SK-N-SH treated with all-trans-retinoic acid at 6 μM for 48 hours (cell line): ENCODE data around the gene NDUFA5.

Experiments
- ATAC-seq: fragments of 200-7000 bp; cut with Tn5 transposase; 3 replicates; pipeline ENCODE4 v1.9.1; 2020; ENCODE audit warnings: mild to moderate bottlenecking, moderate library complexity
- BACH2 ChIP-seq: fragments of 250-450 bp; sonication (Bioruptor Pico); IDR thresholded peaks from 2 replicates; pipeline ENCODE4 v1.9.0; 2021; ENCODE audit warnings: mild to moderate bottlenecking, borderline replicate concordance
- CSDC2 ChIP-seq: fragments of 250-450 bp; sonication (Bioruptor Pico); IDR thresholded peaks from 2 replicates; pipeline ENCODE4 v1.5.0; 2020; ENCODE audit warnings: mild to moderate bottlenecking, moderate library complexity
- ESRRG ChIP-seq: fragments of 250-450 bp; sonication (Bioruptor Pico); IDR thresholded peaks from 2 replicates; pipeline ENCODE4 v1.6.1; 2021; ENCODE audit warnings: mild to moderate bottlenecking
- GLIS3 ChIP-seq: fragments of 250-450 bp; sonication (Bioruptor Pico); IDR thresholded peaks from 2 replicates; pipeline ENCODE4 v1.5.0; 2020; ENCODE audit warnings: mild to moderate bottlenecking, moderate library complexity
- ISL1 ChIP-seq: fragments of 250-450 bp; sonication (Bioruptor Pico); IDR thresholded peaks from 2 replicates; pipeline ENCODE4 v2.1.2; 2022; ENCODE audit warnings: mild to moderate bottlenecking, moderate library complexity
- OSR1 ChIP-seq: fragments of 250-450 bp; sonication (Bioruptor Pico); IDR thresholded peaks from 2 replicates; pipeline ENCODE4 v1.8.0; 2022; ENCODE audit warnings: moderate library complexity, mild to moderate bottlenecking, inconsistent platforms
- PPARA ChIP-seq: fragments of 250-450 bp; sonication (Bioruptor Pico); IDR thresholded peaks from 2 replicates; pipeline ENCODE4 v1.5.0; 2020; ENCODE audit warnings: mild to moderate bottlenecking, borderline replicate concordance
- RARB ChIP-seq: fragments of 250-450 bp; sonication (Bioruptor Pico); IDR thresholded peaks from 2 replicates; pipeline ENCODE4 v1.8.0; 2021; ENCODE audit warnings: mild to moderate bottlenecking, moderate library complexity
- SNAI2 ChIP-seq: fragments of 250-450 bp; sonication (Bioruptor Pico); IDR thresholded peaks from 2 replicates; pipeline ENCODE4 v1.5.0; 2020; ENCODE audit warnings: mild to moderate bottlenecking, moderate library complexity
- TCF4 ChIP-seq: fragments of 250-450 bp; sonication (Bioruptor Pico); IDR thresholded peaks from 2 replicates; pipeline ENCODE4 v1.8.0; 2021; ENCODE audit warnings: mild to moderate bottlenecking, moderate library complexity, borderline replicate concordance
- TOX ChIP-seq: fragments of 250-450 bp; sonication (Bioruptor Pico); IDR thresholded peaks from 2 replicates; pipeline ENCODE4 v1.8.0; 2021; ENCODE audit warnings: mild to moderate bottlenecking, moderate library complexity, borderline replicate concordance
- ZC3H10 ChIP-seq: fragments of 250-450 bp; sonication (Bioruptor Pico); IDR thresholded peaks from 2 replicates; pipeline ENCODE4 v1.5.1; 2021; ENCODE audit warnings: mild to moderate bottlenecking, moderate library complexity
- ZFP30 ChIP-seq: fragments of 450-650 bp; formaldehyde crosslinking; IDR thresholded peaks from 2 replicates; pipeline ENCODE4 v1.5.0; 2022; ENCODE audit warnings: mild to moderate bottlenecking, moderate library complexity
- ZNF70 ChIP-seq: fragments of 450-650 bp; formaldehyde crosslinking; IDR thresholded peaks from 2 replicates; pipeline ENCODE4 v1.5.0; 2020; ENCODE audit warnings: mild to moderate bottlenecking, moderate library complexity
- ZNF8 ChIP-seq: fragments of 450-650 bp; formaldehyde crosslinking; IDR thresholded peaks from 2 replicates; pipeline ENCODE4 v1.5.0; 2020; ENCODE audit warnings: mild to moderate bottlenecking, moderate library complexity
- TF ChIP-seq, protein P1 (sequence below): fragments of 250-450 bp; sonication (Bioruptor Pico); IDR thresholded peaks from 2 replicates; pipeline ENCODE4 v1.8.0; 2021; ENCODE audit warnings: low read depth, mild to moderate bottlenecking, moderate library complexity, borderline replicate concordance
- TF ChIP-seq, protein P2 (sequence below): fragments of 250-450 bp; sonication (Bioruptor Pico); IDR thresholded peaks from 2 replicates; pipeline ENCODE4 v1.8.0; 2020; ENCODE audit warnings: mild to moderate bottlenecking, moderate library complexity, borderline replicate concordance
- TF ChIP-seq, protein P3 (sequence below): fragments of 250-450 bp; sonication (Bioruptor Pico); IDR thresholded peaks from 2 replicates; pipeline ENCODE4 v1.5.1; 2020; ENCODE audit warnings: low read depth, mild to moderate bottlenecking, moderate library complexity
- TF ChIP-seq, protein P4 (sequence below): fragments of 250-450 bp; sonication (Bioruptor Pico); IDR thresholded peaks from 2 replicates; pipeline ENCODE4 v1.5.1; 2021; ENCODE audit warnings: mild to moderate bottlenecking, moderate library complexity
- TF ChIP-seq, protein P5 (sequence below): fragments of 250-450 bp; sonication (Bioruptor Pico); IDR thresholded peaks from 2 replicates; pipeline ENCODE4 v1.5.0; 2020; ENCODE audit warnings: mild to moderate bottlenecking, moderate library complexity

NDUFA5 gene

GRCh38 chr7:123492485-123492884, 65.1 kb downstream of the NDUFA5 start:
- peak; percentile 65; the same call in 2 of the 3 replicates for ATAC-seq
- no peak for TF ChIP-seq ISL1
- TF ChIP-seq ZNF8 (CRISPR knock-in tag), result no peak
- TF ChIP-seq, protein P1, sequence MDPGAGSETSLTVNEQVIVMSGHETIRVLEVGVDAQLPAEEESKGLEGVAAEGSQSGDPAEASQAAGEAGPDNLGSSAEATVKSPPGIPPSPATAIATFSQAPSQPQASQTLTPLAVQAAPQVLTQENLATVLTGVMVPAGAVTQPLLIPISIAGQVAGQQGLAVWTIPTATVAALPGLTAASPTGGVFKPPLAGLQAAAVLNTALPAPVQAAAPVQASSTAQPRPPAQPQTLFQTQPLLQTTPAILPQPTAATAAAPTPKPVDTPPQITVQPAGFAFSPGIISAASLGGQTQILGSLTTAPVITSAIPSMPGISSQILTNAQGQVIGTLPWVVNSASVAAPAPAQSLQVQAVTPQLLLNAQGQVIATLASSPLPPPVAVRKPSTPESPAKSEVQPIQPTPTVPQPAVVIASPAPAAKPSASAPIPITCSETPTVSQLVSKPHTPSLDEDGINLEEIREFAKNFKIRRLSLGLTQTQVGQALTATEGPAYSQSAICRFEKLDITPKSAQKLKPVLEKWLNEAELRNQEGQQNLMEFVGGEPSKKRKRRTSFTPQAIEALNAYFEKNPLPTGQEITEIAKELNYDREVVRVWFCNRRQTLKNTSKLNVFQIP (CRISPR knock-in tag), result no peak
- TF ChIP-seq SNAI2 (CRISPR knock-in tag), result no peak
- TF ChIP-seq, protein P2, sequence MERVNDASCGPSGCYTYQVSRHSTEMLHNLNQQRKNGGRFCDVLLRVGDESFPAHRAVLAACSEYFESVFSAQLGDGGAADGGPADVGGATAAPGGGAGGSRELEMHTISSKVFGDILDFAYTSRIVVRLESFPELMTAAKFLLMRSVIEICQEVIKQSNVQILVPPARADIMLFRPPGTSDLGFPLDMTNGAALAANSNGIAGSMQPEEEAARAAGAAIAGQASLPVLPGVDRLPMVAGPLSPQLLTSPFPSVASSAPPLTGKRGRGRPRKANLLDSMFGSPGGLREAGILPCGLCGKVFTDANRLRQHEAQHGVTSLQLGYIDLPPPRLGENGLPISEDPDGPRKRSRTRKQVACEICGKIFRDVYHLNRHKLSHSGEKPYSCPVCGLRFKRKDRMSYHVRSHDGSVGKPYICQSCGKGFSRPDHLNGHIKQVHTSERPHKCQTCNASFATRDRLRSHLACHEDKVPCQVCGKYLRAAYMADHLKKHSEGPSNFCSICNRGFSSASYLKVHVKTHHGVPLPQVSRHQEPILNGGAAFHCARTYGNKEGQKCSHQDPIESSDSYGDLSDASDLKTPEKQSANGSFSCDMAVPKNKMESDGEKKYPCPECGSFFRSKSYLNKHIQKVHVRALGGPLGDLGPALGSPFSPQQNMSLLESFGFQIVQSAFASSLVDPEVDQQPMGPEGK, result no peak
- TF ChIP-seq ZFP30 (CRISPR knock-in tag), result no peak
- no peak for TF ChIP-seq ZNF70 (CRISPR knock-in tag)
- TF ChIP-seq RARB, result no peak
- TF ChIP-seq CSDC2 (CRISPR knock-in tag), result no peak
- no peak for TF ChIP-seq GLIS3 (CRISPR knock-in tag)
- no peak for TF ChIP-seq TCF4 (CRISPR knock-in tag)
- no peak for TF ChIP-seq PPARA (CRISPR knock-in tag)
- TF ChIP-seq, protein P3, sequence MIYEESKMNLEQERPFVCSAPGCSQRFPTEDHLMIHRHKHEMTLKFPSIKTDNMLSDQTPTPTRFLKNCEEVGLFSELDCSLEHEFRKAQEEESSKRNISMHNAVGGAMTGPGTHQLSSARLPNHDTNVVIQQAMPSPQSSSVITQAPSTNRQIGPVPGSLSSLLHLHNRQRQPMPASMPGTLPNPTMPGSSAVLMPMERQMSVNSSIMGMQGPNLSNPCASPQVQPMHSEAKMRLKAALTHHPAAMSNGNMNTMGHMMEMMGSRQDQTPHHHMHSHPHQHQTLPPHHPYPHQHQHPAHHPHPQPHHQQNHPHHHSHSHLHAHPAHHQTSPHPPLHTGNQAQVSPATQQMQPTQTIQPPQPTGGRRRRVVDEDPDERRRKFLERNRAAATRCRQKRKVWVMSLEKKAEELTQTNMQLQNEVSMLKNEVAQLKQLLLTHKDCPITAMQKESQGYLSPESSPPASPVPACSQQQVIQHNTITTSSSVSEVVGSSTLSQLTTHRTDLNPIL (CRISPR knock-in tag), result no peak
- TF ChIP-seq, protein P4, sequence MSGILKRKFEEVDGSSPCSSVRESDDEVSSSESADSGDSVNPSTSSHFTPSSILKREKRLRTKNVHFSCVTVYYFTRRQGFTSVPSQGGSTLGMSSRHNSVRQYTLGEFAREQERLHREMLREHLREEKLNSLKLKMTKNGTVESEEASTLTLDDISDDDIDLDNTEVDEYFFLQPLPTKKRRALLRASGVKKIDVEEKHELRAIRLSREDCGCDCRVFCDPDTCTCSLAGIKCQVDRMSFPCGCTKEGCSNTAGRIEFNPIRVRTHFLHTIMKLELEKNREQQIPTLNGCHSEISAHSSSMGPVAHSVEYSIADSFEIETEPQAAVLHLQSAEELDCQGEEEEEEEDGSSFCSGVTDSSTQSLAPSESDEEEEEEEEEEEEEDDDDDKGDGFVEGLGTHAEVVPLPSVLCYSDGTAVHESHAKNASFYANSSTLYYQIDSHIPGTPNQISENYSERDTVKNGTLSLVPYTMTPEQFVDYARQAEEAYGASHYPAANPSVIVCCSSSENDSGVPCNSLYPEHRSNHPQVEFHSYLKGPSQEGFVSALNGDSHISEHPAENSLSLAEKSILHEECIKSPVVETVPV, result no peak
- TF ChIP-seq TOX, result no peak
- TF ChIP-seq BACH2 (CRISPR knock-in tag), result no peak
- TF ChIP-seq ZC3H10 (CRISPR knock-in tag), result no peak
- TF ChIP-seq OSR1 (CRISPR knock-in tag), result no peak
- TF ChIP-seq, protein P5, sequence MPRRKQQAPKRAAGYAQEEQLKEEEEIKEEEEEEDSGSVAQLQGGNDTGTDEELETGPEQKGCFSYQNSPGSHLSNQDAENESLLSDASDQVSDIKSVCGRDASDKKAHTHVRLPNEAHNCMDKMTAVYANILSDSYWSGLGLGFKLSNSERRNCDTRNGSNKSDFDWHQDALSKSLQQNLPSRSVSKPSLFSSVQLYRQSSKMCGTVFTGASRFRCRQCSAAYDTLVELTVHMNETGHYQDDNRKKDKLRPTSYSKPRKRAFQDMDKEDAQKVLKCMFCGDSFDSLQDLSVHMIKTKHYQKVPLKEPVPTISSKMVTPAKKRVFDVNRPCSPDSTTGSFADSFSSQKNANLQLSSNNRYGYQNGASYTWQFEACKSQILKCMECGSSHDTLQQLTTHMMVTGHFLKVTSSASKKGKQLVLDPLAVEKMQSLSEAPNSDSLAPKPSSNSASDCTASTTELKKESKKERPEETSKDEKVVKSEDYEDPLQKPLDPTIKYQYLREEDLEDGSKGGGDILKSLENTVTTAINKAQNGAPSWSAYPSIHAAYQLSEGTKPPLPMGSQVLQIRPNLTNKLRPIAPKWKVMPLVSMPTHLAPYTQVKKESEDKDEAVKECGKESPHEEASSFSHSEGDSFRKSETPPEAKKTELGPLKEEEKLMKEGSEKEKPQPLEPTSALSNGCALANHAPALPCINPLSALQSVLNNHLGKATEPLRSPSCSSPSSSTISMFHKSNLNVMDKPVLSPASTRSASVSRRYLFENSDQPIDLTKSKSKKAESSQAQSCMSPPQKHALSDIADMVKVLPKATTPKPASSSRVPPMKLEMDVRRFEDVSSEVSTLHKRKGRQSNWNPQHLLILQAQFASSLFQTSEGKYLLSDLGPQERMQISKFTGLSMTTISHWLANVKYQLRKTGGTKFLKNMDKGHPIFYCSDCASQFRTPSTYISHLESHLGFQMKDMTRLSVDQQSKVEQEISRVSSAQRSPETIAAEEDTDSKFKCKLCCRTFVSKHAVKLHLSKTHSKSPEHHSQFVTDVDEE (CRISPR knock-in tag), result no peak
- TF ChIP-seq ESRRG (CRISPR knock-in tag), result no peak
